ENCODE data around the gene AFP.

The AFP gene

DNA sequence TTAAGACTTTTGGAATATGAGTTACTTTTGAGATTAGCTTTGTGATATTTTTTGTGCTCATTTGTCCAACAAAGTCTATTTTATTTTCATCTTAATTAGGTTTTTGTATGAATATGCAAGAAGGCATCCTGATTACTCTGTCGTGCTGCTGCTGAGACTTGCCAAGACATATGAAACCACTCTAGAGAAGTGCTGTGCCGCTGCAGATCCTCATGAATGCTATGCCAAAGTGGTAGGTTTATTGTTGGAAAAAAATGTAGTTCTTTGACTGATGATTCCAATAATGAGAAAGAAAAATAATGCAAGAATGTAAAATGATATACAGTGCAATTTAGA lies 21.1 kb upstream of the AFP start:
- no peak for DNase-seq (ENCODE audit: low spot score)

DNA sequence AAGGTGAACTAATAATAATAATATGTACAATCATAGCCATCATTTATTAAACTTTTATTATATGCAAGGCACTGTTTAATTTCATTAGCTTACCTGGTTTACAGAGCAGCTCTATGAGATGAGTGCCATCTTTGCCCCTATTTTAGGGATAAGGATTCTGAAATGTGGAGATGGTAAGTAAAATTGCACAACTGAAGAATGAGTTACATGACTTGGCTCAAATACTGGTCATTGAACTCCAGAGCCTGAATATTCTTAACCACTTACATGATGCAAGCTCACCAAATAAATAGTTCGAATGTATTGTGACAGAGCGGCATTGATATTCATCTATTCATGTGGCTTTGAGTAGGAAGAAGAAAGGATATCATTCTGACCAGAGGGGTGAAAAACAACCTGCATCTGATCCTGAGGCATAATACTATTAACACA lies 20.2 kb upstream of the AFP start:
- no peak for DNase-seq (ENCODE audit: low spot score)

DNA sequence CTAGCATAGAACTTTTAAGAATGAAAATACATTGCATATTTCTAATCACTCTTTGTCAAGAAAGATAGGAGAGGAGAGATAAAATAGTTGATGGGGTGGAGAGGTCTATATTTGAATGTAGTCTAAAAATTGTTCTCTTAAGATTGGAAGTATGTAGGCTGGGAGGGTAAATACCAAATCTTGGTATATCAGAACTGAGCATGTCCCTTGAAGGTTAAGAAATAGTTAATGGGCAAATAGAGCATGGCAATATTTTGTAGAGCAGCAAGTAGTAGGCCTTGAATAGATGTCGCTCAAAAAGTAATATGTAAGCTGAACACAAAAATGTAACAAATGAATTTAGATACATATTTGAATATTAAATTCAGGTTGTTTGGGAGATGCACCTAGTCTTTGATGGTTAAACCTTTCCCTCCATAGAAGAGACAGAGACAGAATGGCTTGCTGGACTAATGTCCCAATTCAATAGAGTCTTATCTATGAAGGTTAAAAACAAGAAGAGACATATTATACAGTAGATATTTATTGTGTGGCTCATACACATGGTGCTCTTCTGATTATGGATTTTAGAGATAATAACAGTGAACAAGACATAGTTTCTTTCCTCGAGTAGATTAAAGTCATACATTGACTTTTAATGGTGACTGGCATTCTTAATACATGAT lies 19.5 kb upstream of the AFP start:
- no peak for DNase-seq (ENCODE audit: low spot score)

GRCh38 chr4:73417342-73417741 lies 18.7 kb upstream of the AFP start:
- DNase-seq (ENCODE audit: low spot score): no peak

GRCh38 chr4:73417973-73418372 lies 18.0 kb upstream of the AFP start:
- DNase-seq (ENCODE audit: low spot score): no peak

GRCh38 chr4:73418677-73419076 lies 17.3 kb upstream of the AFP start:
- DNase-seq (ENCODE audit: low spot score): no peak

- no peak for DNase-seq (ENCODE audit: low spot score)
Observed at GRCh38 chr4:73419106-73420038, 16.6 kb upstream of the AFP start.

DNA sequence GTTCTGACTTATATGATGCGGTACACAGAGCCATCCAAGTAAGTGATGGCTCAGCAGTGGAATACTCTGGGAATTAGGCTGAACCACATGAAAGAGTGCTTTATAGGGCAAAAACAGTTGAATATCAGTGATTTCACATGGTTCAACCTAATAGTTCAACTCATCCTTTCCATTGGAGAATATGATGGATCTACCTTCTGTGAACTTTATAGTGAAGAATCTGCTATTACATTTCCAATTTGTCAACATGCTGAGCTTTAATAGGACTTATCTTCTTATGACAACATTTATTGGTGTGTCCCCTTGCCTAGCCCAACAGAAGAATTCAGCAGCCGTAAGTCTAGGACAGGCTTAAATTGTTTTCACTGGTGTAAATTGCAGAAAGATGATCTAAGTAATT lies 15.4 kb upstream of the AFP start:
- DNase-seq (ENCODE audit: low spot score): no peak

- DNase-seq (ENCODE audit: low spot score): no peak
Observed at GRCh38 chr4:73421708-73422457, 14.1 kb upstream of the AFP start.

- no peak for DNase-seq (ENCODE audit: low spot score)
Observed at GRCh38 chr4:73422458-73422752, 13.6 kb upstream of the AFP start.

GRCh38 chr4:73423184-73423583 lies 12.8 kb upstream of the AFP start:
- no peak for DNase-seq (ENCODE audit: low spot score)

- DNase-seq (ENCODE audit: low spot score): no peak
Observed at GRCh38 chr4:73426666-73427065, 9.4 kb upstream of the AFP start.

GRCh38 chr4:73429118-73429517 lies 6.9 kb upstream of the AFP start:
- no peak for DNase-seq (ENCODE audit: low spot score)

GRCh38 chr4:73429826-73430587 lies 6.0 kb upstream of the AFP start:
- no peak for DNase-seq (ENCODE audit: low spot score)

GRCh38 chr4:73431813-73432168 lies 4.2 kb upstream of the AFP start:
- DNase-seq (ENCODE audit: low spot score): no peak

DNA sequence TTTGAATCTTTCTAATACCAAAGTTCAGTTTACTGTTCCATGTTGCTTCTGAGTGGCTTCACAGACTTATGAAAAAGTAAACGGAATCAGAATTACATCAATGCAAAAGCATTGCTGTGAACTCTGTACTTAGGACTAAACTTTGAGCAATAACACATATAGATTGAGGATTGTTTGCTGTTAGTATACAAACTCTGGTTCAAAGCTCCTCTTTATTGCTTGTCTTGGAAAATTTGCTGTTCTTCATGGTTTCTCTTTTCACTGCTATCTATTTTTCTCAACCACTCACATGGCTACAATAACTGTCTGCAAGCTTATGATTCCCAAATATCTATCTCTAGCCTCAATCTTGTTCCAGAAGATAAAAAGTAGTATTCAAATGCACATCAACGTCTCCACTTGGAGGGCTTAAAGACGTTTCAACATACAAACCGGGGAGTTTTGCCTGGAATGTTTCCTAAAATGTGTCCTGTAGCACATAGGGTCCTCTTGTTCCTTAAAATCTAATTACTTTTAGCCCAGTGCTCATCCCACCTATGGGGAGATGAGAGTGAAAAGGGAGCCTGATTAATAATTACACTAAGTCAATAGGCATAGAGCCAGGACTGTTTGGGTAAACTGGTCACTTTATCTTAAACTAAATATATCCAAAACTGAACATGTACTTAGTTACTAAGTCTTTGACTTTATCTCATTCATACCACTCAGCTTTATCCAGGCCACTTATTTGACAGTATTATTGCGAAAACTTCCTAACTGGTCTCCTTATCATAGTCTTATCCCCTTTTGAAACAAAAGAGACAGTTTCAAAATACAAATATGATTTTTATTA lies 3.6 kb upstream of the AFP start:
- DNase-seq (ENCODE audit: low spot score): no peak

GRCh38 chr4:73433140-73433539 lies 2.9 kb upstream of the AFP start:
- DNase-seq (ENCODE audit: low spot score): no peak

GRCh38 chr4:73434311-73434710 lies 1.7 kb upstream of the AFP start:
- DNase-seq (ENCODE audit: low spot score): no peak

GRCh38 chr4:73436674-73437557 lies 895 bp downstream of the AFP start:
- DNase-seq (ENCODE audit: low spot score): no peak

DNA sequence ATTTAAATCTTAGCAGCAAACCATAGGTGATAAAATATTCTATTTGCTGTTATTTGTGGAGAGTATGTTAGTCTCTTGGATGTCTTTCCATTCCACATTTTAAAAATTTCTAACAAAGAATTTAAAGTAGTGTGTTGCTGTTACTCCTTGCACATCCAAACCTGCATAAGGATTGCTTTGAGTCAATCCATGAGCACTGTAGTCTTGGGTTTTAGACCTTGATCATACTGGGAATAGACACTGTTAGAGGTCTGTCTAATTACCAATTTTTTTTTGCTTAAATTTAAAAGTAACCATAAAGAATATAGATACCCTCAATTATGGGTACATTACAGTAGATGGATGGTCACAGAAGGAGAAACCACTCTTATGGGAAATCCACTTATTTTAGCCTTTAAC lies 1.5 kb downstream of the AFP start:
- no peak for DNase-seq (ENCODE audit: low spot score)

DNA sequence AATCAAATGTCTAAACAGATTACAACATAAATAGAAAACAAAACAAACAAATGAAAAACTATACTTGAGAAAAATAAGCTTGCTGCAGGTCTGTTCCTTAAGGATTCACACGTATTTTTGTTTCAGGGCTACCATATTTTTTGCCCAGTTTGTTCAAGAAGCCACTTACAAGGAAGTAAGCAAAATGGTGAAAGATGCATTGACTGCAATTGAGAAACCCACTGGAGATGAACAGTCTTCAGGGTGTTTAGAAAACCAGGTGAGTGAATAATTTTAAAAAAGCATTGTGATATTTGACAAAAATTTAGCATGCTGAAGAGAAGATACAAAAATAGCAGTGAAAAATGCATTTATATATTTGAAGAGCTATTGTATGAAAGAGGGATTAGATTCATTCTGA lies 2.0 kb downstream of the AFP start:
- no peak for DNase-seq (ENCODE audit: low spot score)
